ENCODE measurements around the gene PPP2R2C. TPM values are rescaled to one million over a fixed set of nuclear protein-coding genes. Genes with fewer than 3 reads are reported as not detected.

Gene PPP2R2C
- total RNA-seq, 3 donors from 2014 or later: 0.16 to 0.66 (median 0.44) TPM

DNA sequence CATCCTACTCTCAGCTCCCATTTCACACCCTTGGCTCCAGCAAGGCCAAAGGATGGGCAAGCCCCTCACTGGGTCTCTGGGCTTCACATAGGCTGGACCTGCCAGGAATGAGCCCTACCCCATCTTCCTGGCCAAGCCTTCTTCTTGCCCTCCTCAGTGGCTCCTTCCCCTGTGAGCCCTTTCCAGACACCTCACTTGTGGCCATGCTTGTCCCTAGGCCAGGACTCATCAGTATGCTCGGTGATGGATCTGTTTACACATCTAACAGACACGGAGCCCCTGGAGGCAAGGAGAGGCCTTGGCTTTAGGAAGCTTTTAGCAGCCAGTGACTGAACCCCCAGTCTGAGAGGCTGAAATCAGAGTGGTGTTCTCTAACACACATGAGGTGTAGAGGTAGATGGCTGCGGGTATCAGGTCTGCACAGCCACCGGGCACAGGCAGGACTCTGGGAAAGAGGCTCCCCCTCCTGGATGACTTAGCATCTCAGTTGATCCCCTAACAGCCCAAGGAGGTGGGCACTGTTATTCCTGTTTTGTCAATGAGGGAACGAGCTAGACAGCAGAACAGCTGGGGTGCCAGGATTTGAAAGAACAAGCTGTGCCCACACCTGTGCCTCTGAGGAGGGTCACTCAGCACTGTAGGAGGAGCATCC, 44.8 kb downstream of the PPP2R2C start:
- no peak for DNase-seq (ENCODE audit: low spot score in 2 of 2)
- Histone ChIP-seq H3K36me3 (no peaks in the 10 kb centered on the region), H3K9me3 (peaks cover 0 to 7% of the 10 kb centered on the region in 2 donors), H3K27me3 (peaks cover 0 to 5% of the 10 kb centered on the region in 2 donors), H3K4me3 (no peak overlapping the region), H3K27ac (no peak overlapping the region), H3K4me1 (no peaks in the 10 kb centered on the region)
- intact Hi-C loops (cut with DNase I; ENCODE audit: low total_unique reads): no loop called here
- no peak for TF ChIP-seq POLR2A (IDR thresholded peaks at IDR 0.05)
- TF ChIP-seq, protein P1, sequence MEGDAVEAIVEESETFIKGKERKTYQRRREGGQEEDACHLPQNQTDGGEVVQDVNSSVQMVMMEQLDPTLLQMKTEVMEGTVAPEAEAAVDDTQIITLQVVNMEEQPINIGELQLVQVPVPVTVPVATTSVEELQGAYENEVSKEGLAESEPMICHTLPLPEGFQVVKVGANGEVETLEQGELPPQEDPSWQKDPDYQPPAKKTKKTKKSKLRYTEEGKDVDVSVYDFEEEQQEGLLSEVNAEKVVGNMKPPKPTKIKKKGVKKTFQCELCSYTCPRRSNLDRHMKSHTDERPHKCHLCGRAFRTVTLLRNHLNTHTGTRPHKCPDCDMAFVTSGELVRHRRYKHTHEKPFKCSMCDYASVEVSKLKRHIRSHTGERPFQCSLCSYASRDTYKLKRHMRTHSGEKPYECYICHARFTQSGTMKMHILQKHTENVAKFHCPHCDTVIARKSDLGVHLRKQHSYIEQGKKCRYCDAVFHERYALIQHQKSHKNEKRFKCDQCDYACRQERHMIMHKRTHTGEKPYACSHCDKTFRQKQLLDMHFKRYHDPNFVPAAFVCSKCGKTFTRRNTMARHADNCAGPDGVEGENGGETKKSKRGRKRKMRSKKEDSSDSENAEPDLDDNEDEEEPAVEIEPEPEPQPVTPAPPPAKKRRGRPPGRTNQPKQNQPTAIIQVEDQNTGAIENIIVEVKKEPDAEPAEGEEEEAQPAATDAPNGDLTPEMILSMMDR (IDR thresholded peaks at IDR 0.05): no peak
- no peak for TF ChIP-seq POLR2AphosphoS5 (IDR thresholded peaks at IDR 0.05)

DNA sequence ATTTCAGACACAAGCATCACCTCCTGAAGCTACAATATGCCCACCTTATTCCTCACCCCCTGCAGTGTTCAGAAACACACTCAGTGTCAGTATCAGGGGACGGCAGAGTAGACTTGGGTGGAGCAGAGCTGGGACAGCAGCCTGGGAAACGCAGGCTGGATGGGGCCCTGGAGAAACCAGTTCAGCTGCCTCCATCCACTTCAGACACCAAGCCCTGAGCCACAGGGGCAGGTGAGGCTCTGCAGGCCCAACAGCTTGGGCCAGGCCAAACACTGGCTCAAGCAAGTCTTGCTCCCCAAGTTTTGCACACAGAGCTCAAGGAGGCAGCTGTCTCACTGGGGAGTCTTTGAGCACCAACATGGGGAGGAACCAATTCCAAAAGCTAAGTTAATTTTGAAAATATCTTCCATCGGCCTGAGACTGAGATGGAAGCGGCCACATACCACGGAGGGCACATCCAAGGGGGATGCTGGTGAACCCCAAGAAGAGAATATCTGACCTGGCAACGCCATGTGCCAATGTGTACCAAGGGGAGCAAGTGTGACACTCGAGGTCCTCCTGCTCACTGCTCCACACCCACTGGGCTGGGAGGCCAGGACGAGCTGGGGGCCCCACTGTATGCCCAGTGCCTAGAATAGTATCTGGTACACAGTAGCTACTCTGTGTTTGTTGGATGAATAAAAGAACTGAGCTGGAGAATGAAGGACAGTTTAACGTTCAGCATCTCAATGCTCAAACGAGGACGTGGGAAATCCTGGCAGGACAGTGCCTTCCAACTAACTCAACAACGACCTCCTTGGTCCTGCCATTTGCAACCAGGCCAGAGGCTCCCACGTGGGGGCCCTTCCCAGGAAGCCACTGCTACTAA, 45.6 kb downstream of the PPP2R2C start:
- H3K27me3 ChIP-seq: peaks cover 0 to 5% of the 10 kb centered on the region in 2 donors
- intact Hi-C loops (cut with DNase I; ENCODE audit: low total_unique reads): no loop called here

DNA sequence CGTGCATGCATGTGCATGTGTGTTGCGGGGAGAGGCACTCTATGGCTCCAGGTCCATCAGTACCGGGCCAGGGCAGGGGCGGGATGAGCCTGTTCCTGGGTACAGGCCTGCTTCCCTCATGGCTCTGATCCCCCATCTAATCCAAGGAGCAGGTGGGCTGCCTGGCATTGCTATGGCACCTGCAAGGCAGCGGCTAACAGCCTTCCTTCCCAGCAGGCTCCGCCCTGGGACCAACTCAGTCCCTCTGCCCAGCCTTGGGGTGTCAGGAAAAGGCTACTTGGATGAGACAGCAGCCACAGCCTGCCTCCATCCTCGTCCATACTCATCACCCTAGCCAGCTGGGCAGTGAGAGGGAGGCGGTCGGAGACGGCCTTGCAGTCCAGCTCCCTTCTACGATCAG, 46.5 kb downstream of the PPP2R2C start:
- intact Hi-C loops (cut with DNase I; ENCODE audit: low total_unique reads): no loop called here
- DNase-seq (ENCODE audit: low spot score in 2 of 2): no peak

More for the DNA sequence above, 45.6 kb downstream of the PPP2R2C start:
- H3K27ac ChIP-seq: no peak overlapping the region
- H3K4me3 ChIP-seq: no peak overlapping the region
- H3K9me3 ChIP-seq: peaks cover 0 to 3% of the 10 kb centered on the region in 2 donors
- H3K4me1 ChIP-seq: no peaks in the 10 kb centered on the region
- no peak for DNase-seq (ENCODE audit: low spot score in 2 of 2)
- no peaks in the 10 kb centered on the region for H3K36me3 ChIP-seq
- TF ChIP-seq POLR2AphosphoS5 (IDR thresholded peaks at IDR 0.05) (no peak), POLR2A (IDR thresholded peaks at IDR 0.05) (no peak)
- TF ChIP-seq, protein P1 (IDR thresholded peaks at IDR 0.05): no peak

DNA sequence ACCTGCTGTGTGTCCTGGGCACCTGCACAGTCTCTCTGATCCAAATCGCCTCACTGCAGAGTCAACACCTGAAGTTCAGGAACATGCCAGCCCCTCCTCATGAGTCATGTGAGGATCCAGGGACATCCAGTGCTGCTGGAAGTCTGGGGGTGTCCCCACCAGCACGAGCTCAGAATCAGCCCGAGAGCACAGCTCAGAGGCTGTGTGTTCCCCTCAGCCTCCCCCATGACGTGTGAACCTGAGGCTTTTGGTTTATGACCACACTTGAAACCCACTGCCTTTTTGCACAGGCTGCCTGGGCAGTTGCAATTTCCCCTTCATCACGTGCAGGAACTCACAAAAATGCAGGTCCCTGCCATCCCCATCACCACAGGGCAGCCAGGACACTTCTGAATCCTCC, 47.1 kb downstream of the PPP2R2C start:
- TF ChIP-seq, protein P1 (IDR thresholded peaks at IDR 0.05): no peak
- TF ChIP-seq POLR2AphosphoS5 (IDR thresholded peaks at IDR 0.05) (no peak), POLR2A (IDR thresholded peaks at IDR 0.05) (no peak)
- H3K4me3 ChIP-seq: no peak overlapping the region

More for the DNA sequence above, 46.5 kb downstream of the PPP2R2C start:
- no peaks in the 10 kb centered on the region for H3K36me3 ChIP-seq
- H3K27me3 ChIP-seq: peaks cover 0 to 5% of the 10 kb centered on the region in 2 donors
- no peaks in the 10 kb centered on the region for H3K9me3 ChIP-seq
- no peak overlapping the region for H3K27ac ChIP-seq
- TF ChIP-seq POLR2AphosphoS5 (IDR thresholded peaks at IDR 0.05) (no peak), POLR2A (IDR thresholded peaks at IDR 0.05) (no peak)
- TF ChIP-seq, protein P1 (IDR thresholded peaks at IDR 0.05): no peak
- H3K4me1 ChIP-seq: no peaks in the 10 kb centered on the region
- H3K4me3 ChIP-seq: no peak overlapping the region

DNA sequence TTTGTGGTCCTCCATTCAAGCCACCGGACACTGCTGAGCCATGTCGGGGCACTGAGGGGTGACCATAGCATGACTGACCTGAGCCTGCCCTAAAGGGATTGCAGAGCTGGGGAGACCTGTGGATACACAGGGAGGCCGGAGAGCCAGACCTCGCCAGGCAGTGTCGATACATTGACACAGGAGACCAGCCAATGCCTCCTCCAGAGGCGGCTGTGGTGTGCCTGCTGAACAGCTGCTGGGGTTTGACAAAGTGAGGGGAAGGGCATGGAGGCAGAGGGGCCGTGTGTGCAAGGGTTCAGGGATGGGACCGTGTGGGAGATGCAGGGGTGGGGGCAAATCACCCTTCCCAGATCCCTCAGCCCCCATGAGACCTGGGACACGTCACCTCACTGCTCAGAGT, 48.0 kb downstream of the PPP2R2C start:
- no peaks in the 10 kb centered on the region for H3K9me3 ChIP-seq
- no peaks in the 10 kb centered on the region for H3K4me1 ChIP-seq
- no peaks in the 10 kb centered on the region for H3K36me3 ChIP-seq
- TF ChIP-seq, protein P1 (IDR thresholded peaks at IDR 0.05): no peak
- TF ChIP-seq POLR2AphosphoS5 (IDR thresholded peaks at IDR 0.05) (no peak), POLR2A (IDR thresholded peaks at IDR 0.05) (no peak)
- peaks cover 0 to 5% of the 10 kb centered on the region in 2 donors for H3K27me3 ChIP-seq
- no peak overlapping the region for H3K27ac ChIP-seq
- no peak overlapping the region for H3K4me3 ChIP-seq
- intact Hi-C loops (cut with DNase I; ENCODE audit: low total_unique reads): no loop called here
- DNase-seq (ENCODE audit: low spot score in 2 of 2): no peak

More for the DNA sequence above, 47.1 kb downstream of the PPP2R2C start:
- Histone ChIP-seq H3K36me3 (no peaks in the 10 kb centered on the region), H3K4me1 (no peaks in the 10 kb centered on the region), H3K9me3 (no peaks in the 10 kb centered on the region), H3K27ac (no peak overlapping the region), H3K27me3 (peaks cover 0 to 5% of the 10 kb centered on the region in 2 donors)
- intact Hi-C loops (cut with DNase I; ENCODE audit: low total_unique reads): no loop called here
- DNase-seq (ENCODE audit: low spot score in 2 of 2): no peak
